NCI-H345 treated with DMSO at 0.1 percent for 48 hours (cell line): ENCODE measurements around the gene ZNF618.

Experiments
- DNase-seq: peaks from one replicate; lab custom pipeline; 2025; ENCODE audit not compliant: unreplicated experiment; lab: John Stamatoyannopoulos, UW

Gene ZNF618

GRCh38 chr9:113999256-114000062 is 123.3 kb downstream of the ZNF618 start:
- no peak for DNase-seq

GRCh38 chr9:114000063-114000454 is 124.0 kb downstream of the ZNF618 start:
- DNase-seq, result no peak

DNA sequence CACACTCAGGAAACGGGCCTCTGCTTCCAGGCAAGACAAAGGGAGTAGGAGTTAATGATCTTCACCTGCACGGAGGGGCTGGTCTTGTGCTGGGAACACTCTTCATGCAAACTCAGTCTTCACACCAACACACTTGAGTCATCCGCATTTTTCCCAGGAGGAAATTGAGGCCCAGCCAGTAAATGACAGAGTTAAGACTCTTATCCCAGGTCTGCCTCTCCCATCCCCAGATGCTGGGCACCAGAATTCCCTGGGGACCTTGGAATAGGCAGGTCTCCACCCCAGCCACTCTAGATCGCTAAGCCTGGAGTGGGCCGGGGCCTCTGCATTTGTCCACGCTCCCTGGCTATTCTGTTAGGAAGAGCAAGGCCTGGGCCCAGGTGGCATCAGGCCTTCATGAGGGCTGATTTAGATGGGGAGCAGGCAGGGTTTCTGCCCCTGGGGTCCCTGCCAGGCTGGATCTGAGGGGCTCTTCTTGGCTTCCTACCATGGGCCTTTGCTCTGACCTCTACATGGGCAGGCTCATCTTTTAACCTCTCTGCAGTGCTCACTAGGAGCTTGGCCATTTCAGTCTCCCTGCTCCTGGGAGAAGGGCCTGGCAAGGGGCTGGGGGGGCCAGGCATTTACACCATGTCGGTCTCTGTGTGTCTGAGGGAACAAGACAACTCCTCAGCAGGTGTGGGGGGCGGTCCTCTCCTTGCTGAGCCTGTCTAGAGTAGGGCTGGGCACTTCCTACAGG is 124.7 kb downstream of the ZNF618 start:
- DNase-seq, result no peak

DNA sequence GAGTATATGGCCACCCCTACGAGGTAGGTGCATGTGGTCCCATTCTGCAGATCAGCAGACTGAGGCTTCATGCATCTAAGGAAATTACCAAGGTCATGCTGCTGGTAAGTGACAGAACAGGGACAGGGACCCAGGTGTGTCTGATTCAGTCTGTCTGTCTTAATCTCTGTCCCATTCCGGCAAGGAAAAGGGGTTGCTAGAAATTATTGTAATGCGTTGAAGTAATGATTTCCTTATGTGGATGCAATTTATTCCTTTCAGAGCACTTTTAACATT is 125.2 kb downstream of the ZNF618 start:
- no peak for DNase-seq

GRCh38 chr9:114001794-114002261 is 125.7 kb downstream of the ZNF618 start:
- DNase-seq, result no peak

DNA sequence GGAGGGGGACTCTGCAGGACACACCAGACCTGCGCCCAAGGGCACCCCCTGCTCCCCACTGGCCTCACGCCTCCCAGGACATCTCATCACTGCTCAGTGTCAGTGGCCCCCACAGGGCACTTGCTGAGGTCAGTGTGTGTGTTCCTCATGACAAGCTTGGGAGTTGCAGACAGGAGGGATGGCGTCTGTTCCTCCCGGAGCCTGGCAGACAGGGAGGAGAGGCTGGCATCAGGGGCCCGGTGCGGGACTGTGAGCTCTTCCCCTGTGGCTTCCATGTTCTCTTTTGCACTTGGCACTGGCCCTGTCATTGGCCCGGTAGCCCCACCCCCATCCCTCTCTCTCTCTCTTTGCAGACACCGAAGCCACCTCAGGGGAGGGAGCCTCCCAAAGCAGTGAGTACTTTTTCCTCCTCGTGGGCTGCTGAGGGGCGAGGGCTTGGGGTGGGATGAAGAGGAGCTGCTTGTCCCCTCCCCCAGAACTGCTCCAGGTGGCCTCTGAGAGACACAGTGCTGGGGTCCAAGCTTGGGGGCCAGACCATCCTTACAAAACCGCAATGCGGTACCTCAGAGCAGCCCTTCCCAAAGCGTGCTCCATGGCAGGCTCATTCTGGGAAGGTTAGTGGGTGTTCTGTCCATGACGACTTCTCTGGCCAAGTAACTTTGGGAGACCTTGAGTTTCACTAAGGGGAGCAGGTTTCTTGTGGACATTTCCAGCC is 126.3 kb downstream of the ZNF618 start:
- DNase-seq, result no peak

- no peak for DNase-seq
Observed at GRCh38 chr9:114002986-114003350, 126.9 kb downstream of the ZNF618 start.

DNA sequence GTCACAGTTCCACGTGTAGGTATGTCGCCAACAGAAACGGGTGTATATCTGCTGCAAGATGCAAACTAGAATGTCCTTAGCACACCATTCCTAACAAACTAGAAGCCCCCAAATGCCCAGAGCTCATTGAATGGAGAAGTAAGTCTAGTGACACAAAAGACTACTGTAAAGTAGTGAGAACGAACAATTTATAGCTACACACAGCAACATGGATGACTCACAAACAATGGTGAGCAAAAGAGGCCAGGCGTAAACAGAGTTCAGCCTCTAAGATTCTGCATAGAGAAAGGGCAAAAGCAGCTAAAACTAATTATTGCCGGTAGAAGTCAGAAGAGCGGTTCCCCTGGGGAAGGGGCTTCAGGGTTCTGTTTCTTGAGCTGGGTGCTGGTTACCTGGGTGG is 127.2 kb downstream of the ZNF618 start:
- no peak for DNase-seq

- DNase-seq, result no peak
Observed at GRCh38 chr9:114003758-114004157, 127.6 kb downstream of the ZNF618 start.

DNA sequence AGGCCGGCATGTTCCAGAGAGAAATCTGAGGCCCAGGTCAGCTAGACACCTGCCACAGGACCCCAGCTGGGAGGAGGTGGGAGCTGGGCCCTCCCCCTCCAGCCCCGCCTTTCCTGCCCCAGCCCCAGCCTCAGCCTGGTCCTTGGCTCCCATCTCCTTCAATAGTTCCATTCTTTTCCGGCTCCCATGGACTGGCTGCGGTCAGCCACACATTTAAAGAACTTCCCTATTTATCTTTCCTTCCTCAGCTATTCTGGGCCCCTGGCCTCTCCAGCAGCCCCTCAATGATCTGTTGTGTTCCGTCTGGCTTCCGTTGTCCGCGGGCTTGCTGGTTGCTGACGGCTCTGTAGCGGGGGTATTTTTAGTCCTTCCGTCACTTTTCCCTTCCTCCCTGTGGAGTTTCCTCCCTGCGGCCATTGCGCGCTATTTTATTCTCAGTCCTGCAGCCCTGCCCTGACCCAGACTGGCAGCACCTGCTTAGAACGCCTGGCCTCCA is 128.2 kb downstream of the ZNF618 start:
- no peak for DNase-seq

- DNase-seq, result no peak
Observed at GRCh38 chr9:114005371-114006154, 129.5 kb downstream of the ZNF618 start.

GRCh38 chr9:114006155-114006550 is 130.0 kb downstream of the ZNF618 start:
- no peak for DNase-seq

DNA sequence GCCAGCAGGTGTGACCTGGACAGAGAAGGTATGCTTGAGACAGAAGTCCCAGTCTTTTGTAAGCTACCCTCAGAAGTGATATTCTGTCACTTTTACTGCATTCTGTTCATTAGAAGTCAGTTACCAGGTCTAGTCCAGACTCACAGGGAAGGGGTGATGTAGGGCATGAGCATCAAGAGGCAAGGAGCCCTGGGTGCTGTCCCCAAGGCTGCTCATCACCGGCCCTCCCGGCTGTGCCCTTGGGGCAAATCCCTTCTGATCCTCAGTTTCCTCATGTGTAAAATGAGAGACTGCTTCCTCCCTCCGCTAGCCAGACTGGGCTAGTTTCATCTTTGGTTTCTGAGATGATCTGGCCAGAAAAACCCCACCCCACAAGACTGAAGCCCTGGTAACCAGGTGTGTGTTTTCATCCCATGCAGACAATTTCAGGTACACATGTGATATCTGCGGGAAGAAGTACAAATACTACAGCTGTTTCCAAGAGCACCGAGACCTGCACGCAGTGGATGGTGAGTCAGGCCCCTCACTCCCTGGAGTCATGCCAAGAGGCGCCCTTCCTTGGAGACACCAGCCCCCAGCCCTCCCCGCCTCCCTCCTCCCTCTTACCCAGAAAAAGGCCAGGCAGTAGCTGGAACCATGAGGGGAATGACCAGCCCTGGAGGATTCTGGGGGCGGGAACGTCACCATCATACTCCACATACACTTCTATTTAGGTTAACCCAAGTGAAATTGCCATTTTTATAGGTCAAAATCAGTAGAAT is 131.0 kb downstream of the ZNF618 start:
- DNase-seq, result no peak

DNA sequence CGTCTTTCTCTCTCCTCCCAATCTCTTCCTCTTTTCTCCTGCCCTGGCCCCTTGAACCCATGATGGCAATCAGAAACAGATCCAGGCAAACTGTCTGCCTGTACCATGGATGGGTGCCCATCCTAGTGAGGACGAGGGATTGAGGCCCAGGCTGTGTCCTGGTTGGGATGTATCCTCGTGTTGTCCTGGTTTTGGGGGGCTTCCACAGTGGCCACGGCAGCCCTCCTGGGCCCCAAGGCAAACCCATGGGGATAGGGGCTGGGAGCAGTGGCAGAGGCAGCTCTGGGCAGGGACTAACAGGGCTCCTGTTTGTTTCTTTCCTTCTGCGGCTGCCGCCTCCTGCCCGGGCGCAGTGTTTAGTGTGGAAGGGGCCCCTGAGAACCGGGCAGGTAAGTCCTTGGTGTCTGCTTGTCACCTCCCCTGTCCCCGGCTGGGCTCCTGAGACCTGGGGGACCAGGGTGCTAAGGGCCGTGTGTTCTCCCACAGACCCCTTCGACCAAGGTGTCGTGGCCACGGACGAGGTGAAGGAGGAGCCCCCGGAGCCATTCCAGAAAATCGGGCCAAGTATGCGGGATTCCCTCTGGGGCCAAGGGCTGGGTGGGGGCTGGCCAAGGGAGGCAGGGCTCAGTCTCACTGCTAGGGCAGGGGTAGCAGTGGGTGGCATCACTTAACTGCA is 132.0 kb downstream of the ZNF618 start:
- no peak for DNase-seq

DNA sequence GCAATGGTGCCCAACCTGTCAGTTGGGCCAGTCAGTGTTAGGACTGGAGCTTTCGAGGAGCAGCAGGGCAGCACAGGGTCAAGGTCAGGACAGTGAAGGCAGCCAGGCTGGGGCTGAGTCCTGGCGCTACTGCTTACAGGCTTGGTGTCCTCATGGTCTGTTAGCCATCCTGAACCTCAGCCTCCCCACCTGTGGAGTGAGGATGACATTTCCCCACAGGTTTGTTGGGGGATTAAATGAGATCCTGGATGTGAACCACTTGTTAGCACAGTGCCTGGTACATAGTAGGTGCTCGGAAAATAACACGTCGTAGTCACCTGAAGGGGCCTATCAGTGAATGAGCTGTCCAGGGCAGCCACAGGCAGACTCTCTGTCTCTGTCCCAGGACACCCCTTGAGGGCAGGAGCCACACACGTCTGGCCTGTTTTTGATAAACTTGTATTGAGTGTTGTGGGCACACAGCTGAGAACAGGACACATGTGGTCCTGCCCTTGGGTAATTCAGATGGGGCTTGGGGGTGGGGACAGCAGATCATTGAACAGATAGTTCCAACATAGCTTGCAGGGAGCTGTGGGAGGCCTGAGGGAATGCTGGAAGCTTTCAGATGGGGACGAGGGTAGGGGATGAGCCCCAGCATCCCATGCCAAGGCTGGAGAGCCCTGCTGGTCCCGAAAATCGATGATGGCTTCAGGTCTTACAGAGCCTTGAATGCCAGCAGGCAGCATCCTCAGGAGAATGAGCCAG is 132.7 kb downstream of the ZNF618 start:
- no peak for DNase-seq

DNA sequence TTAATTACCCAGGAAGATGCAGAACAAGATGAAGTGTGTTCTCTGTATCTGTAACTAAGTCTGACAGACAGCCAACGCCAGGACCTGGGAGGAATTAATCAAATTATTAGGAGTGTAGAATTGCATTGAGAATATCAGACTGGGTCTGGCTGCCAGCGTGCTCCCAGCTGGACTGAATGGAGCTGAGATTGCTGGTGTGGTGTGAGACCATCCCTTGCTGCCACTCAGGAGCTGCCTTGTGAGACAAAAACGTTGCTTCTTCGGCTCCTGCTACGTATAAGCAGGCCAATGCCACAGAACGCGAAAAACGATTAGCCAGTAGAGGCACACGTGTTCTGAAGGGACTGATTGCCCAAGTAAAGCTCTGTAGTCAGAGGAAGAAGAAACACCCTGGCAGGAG is 135.2 kb downstream of the ZNF618 start:
- DNase-seq, result no peak

DNA sequence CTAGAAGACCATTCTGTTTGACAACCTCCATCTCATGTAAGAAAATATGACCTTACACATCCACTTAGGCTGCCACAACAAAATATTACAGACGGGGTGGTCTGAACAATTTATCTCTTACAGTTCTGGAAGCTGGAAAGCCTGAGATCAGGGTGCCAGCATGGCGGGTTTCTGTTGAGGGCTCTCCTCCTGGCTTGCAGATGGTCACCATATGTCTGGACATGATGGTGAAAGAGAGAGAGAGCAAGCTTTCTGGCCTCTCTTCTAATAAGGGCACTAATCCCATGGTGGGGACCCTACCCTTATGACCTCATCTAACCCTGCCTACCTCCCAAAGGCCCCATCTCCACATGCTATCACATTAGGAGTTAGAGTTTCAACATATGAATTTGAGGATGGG is 136.0 kb downstream of the ZNF618 start:
- no peak for DNase-seq

GRCh38 chr9:114014044-114014443 is 137.9 kb downstream of the ZNF618 start:
- DNase-seq, result no peak

GRCh38 chr9:114015607-114016006 is 139.5 kb downstream of the ZNF618 start:
- DNase-seq, result no peak
